SKM-1 (cell line): ENCODE measurements around the gene SLC35F5.
"Not testable (repeated sequence)": the region's sequence is repeated elsewhere in the genome, so short reads cannot be mapped to it uniquely, and the experiment has no call there.

Experiments
- DNase-seq: peaks from one replicate; lab custom pipeline; 2025; ENCODE audit not compliant: unreplicated experiment; lab: John Stamatoyannopoulos, UW

SLC35F5 gene

GRCh38 chr2:113756355-113757137 is at the start of gene SLC35F5:
Gene SLC35F5, minus strand, starts transcription at chr2:113756642. Its CDS starts 233 bp downstream, at chr2:113756409.
- DNase-seq = peak; percentile 86

- DNase-seq = peak; percentile 38
These were observed 42.9 kb upstream of the SLC35F5 start for GRCh38 chr2:113799375-113799774.

- DNase-seq = no peak
These were observed 40.8 kb upstream of the SLC35F5 start for GRCh38 chr2:113797237-113797636.

- DNase-seq = no peak
These were observed 40.2 kb upstream of the SLC35F5 start for GRCh38 chr2:113796592-113797175.

- DNase-seq = no peak
These were observed 39.0 kb upstream of the SLC35F5 start for GRCh38 chr2:113795405-113795920.

- no peak for DNase-seq
These were observed 35.5 kb upstream of the SLC35F5 start for GRCh38 chr2:113791697-113792590.

GRCh38 chr2:113784823-113785744 is 28.6 kb upstream of the SLC35F5 start:
- DNase-seq = no peak

- DNase-seq = no peak
These were observed 24.0 kb upstream of the SLC35F5 start for GRCh38 chr2:113780472-113780871.

- DNase-seq = no peak
These were observed 20.9 kb upstream of the SLC35F5 start for GRCh38 chr2:113777371-113777770.

GRCh38 chr2:113776949-113777348 is 20.5 kb upstream of the SLC35F5 start:
- no peak for DNase-seq

- DNase-seq = not testable (repeated sequence)
These were observed 18.2 kb upstream of the SLC35F5 start for GRCh38 chr2:113774616-113775015.

- no peak for DNase-seq
These were observed 14.5 kb upstream of the SLC35F5 start for GRCh38 chr2:113770929-113771328.

GRCh38 chr2:113769555-113769954 is 13.1 kb upstream of the SLC35F5 start:
- DNase-seq = no peak

- DNase-seq = no peak
These were observed 12.3 kb upstream of the SLC35F5 start for GRCh38 chr2:113768770-113769169.

- no peak for DNase-seq
These were observed 11.5 kb upstream of the SLC35F5 start for GRCh38 chr2:113767811-113768460.

- no peak for DNase-seq
These were observed 8.8 kb upstream of the SLC35F5 start for GRCh38 chr2:113765276-113765675.

GRCh38 chr2:113762377-113763118 is 6.1 kb upstream of the SLC35F5 start:
- DNase-seq = no peak

- DNase-seq = no peak
These were observed 4.0 kb upstream of the SLC35F5 start for GRCh38 chr2:113760400-113760799.

GRCh38 chr2:113757138-113757657 is 756 bp upstream of the SLC35F5 start:
- DNase-seq = no peak
